GM21576 (cell line): Measurements from ENCODE around the gene PHKG2.
A peak's percentile ranks its signal among the peaks of the same experiment; 100 is the strongest.

Experiments
- ATAC-seq: cut with Tn5 transposase; IDR thresholded peaks from one replicate; pipeline ENCODE4 v1.9.1; 2021; ENCODE audit warnings: mild to moderate bottlenecking, moderate library complexity; ENCODE audit not compliant: unreplicated experiment

Gene PHKG2

GRCh38 chr16:30755955-30756780, 7.9 kb downstream of the PHKG2 start:
- no peak for ATAC-seq

- ATAC-seq: no peak
Observed at GRCh38 chr16:30756781-30757100, 8.5 kb downstream of the PHKG2 start.

- no peak for ATAC-seq
Observed at GRCh38 chr16:30757316-30757715, 9.1 kb downstream of the PHKG2 start.

- no peak for ATAC-seq
Observed at GRCh38 chr16:30758988-30759491, 10.8 kb downstream of the PHKG2 start.

GRCh38 chr16:30760001-30760559, 11.9 kb downstream of the PHKG2 start:
- no peak for ATAC-seq

GRCh38 chr16:30760577-30761426, 12.6 kb downstream of the PHKG2 start:
- ATAC-seq: no peak

GRCh38 chr16:30761427-30761927, 13.3 kb downstream of the PHKG2 start:
- ATAC-seq: peak; percentile 13

- ATAC-seq: peak; percentile 83
Observed at GRCh38 chr16:30761928-30762902, 14.0 kb downstream of the PHKG2 start, which contains the start of the genes CFAP119 and RNF40. TSS of gene CFAP119 (minus strand) at chr16:30762062. CDS start at chr16:30761748, 314 bp downstream. TSS of gene RNF40 (plus strand) at chr16:30762322. CDS start at chr16:30762546, 224 bp downstream.

GRCh38 chr16:30762991-30763725, 14.9 kb downstream of the PHKG2 start:
- ATAC-seq: no peak

GRCh38 chr16:30764086-30764485, 15.9 kb downstream of the PHKG2 start:
- ATAC-seq: no peak

GRCh38 chr16:30764816-30765465, 16.7 kb downstream of the PHKG2 start:
- ATAC-seq: no peak

GRCh38 chr16:30766206-30766932, 18.1 kb downstream of the PHKG2 start:
- ATAC-seq: no peak

GRCh38 chr16:30766933-30767284, 18.7 kb downstream of the PHKG2 start:
- no peak for ATAC-seq

GRCh38 chr16:30767767-30768465, 19.7 kb downstream of the PHKG2 start:
- ATAC-seq: no peak

GRCh38 chr16:30768583-30769181, 20.5 kb downstream of the PHKG2 start:
- no peak for ATAC-seq

GRCh38 chr16:30769379-30770089, 21.3 kb downstream of the PHKG2 start:
- ATAC-seq: no peak

- ATAC-seq: no peak
Observed at GRCh38 chr16:30771726-30772125, 23.5 kb downstream of the PHKG2 start.
